ENCODE data around the gene SLC39A11.

SLC39A11 gene

GRCh38 chr17:72950242-72950931 lies 142.1 kb downstream of the SLC39A11 start:
- Histone ChIP-seq H3K27me3 (ENCODE audit: control insufficient read depth in 1 of 2, insufficient read depth in 2 of 2, low read length in 2 of 2) (no peaks in the 10 kb centered on the region), H3K9me3 (ENCODE audit: low read length) (no peaks in the 10 kb centered on the region), H3K27ac (ENCODE audit: low read depth, low read length) (no peak overlapping the region), H3K9ac (ENCODE audit: low read length) (no peak overlapping the region), H3K4me3 (ENCODE audit: low read depth in 1 of 2, low read length in 2 of 2) (no peak overlapping the region), H3K36me3 (ENCODE audit: insufficient read depth, low read length) (no peaks in the 10 kb centered on the region), H3K4me1 (ENCODE audit: insufficient read depth, low read length) (no peaks in the 10 kb centered on the region)

- H3K4me3 ChIP-seq (ENCODE audit: low read depth in 1 of 2, low read length in 2 of 2) = no peak overlapping the region
- H3K27me3 ChIP-seq (ENCODE audit: control insufficient read depth in 1 of 2, insufficient read depth in 2 of 2, low read length in 2 of 2) = no peaks in the 10 kb centered on the region
- no peaks in the 10 kb centered on the region for H3K4me1 ChIP-seq (ENCODE audit: insufficient read depth, low read length)
- H3K9me3 ChIP-seq (ENCODE audit: low read length) = no peaks in the 10 kb centered on the region
- no peak overlapping the region for H3K9ac ChIP-seq (ENCODE audit: low read length)
- H3K27ac ChIP-seq (ENCODE audit: low read depth, low read length) = no peak overlapping the region
- no peaks in the 10 kb centered on the region for H3K36me3 ChIP-seq (ENCODE audit: insufficient read depth, low read length)
These were observed 144.4 kb downstream of the SLC39A11 start for GRCh38 chr17:72948115-72948514.

GRCh38 chr17:72947475-72947874 lies 145.0 kb downstream of the SLC39A11 start:
- Histone ChIP-seq H3K36me3 (ENCODE audit: insufficient read depth, low read length) (no peaks in the 10 kb centered on the region), H3K4me1 (ENCODE audit: insufficient read depth, low read length) (no peaks in the 10 kb centered on the region), H3K9ac (ENCODE audit: low read length) (no peak overlapping the region), H3K9me3 (ENCODE audit: low read length) (no peaks in the 10 kb centered on the region), H3K4me3 (ENCODE audit: low read depth in 1 of 2, low read length in 2 of 2) (no peak overlapping the region), H3K27ac (ENCODE audit: low read depth, low read length) (no peak overlapping the region), H3K27me3 (ENCODE audit: control insufficient read depth in 1 of 2, insufficient read depth in 2 of 2, low read length in 2 of 2) (no peaks in the 10 kb centered on the region)

GRCh38 chr17:72946696-72947095 lies 145.8 kb downstream of the SLC39A11 start:
- no peaks in the 10 kb centered on the region for H3K27me3 ChIP-seq (ENCODE audit: control insufficient read depth in 1 of 2, insufficient read depth in 2 of 2, low read length in 2 of 2)
- no peak overlapping the region for H3K9ac ChIP-seq (ENCODE audit: low read length)
- H3K4me3 ChIP-seq (ENCODE audit: low read depth in 1 of 2, low read length in 2 of 2) = no peak overlapping the region
- H3K9me3 ChIP-seq (ENCODE audit: low read length) = no peaks in the 10 kb centered on the region
- no peaks in the 10 kb centered on the region for H3K36me3 ChIP-seq (ENCODE audit: insufficient read depth, low read length)
- H3K27ac ChIP-seq (ENCODE audit: low read depth, low read length) = no peak overlapping the region
- H3K4me1 ChIP-seq (ENCODE audit: insufficient read depth, low read length) = no peaks in the 10 kb centered on the region

GRCh38 chr17:72946156-72946555 lies 146.3 kb downstream of the SLC39A11 start:
- Histone ChIP-seq H3K9ac (ENCODE audit: low read length) (no peak overlapping the region), H3K27me3 (ENCODE audit: control insufficient read depth in 1 of 2, insufficient read depth in 2 of 2, low read length in 2 of 2) (no peaks in the 10 kb centered on the region), H3K27ac (ENCODE audit: low read depth, low read length) (no peak overlapping the region), H3K4me3 (ENCODE audit: low read depth in 1 of 2, low read length in 2 of 2) (no peak overlapping the region), H3K9me3 (ENCODE audit: low read length) (no peaks in the 10 kb centered on the region), H3K4me1 (ENCODE audit: insufficient read depth, low read length) (no peaks in the 10 kb centered on the region), H3K36me3 (ENCODE audit: insufficient read depth, low read length) (no peaks in the 10 kb centered on the region)

- no peak overlapping the region for H3K4me3 ChIP-seq (ENCODE audit: low read depth in 1 of 2, low read length in 2 of 2)
- H3K9ac ChIP-seq (ENCODE audit: low read length) = no peak overlapping the region
- H3K27me3 ChIP-seq (ENCODE audit: control insufficient read depth in 1 of 2, insufficient read depth in 2 of 2, low read length in 2 of 2) = no peaks in the 10 kb centered on the region
- H3K4me1 ChIP-seq (ENCODE audit: insufficient read depth, low read length) = no peaks in the 10 kb centered on the region
- no peaks in the 10 kb centered on the region for H3K9me3 ChIP-seq (ENCODE audit: low read length)
- no peaks in the 10 kb centered on the region for H3K36me3 ChIP-seq (ENCODE audit: insufficient read depth, low read length)
- no peak overlapping the region for H3K27ac ChIP-seq (ENCODE audit: low read depth, low read length)
These were observed 147.0 kb downstream of the SLC39A11 start for GRCh38 chr17:72945473-72945872.

GRCh38 chr17:72943826-72944689 lies 148.4 kb downstream of the SLC39A11 start:
- Histone ChIP-seq H3K9me3 (ENCODE audit: low read length) (no peaks in the 10 kb centered on the region), H3K27me3 (ENCODE audit: control insufficient read depth in 1 of 2, insufficient read depth in 2 of 2, low read length in 2 of 2) (no peaks in the 10 kb centered on the region), H3K4me3 (ENCODE audit: low read depth in 1 of 2, low read length in 2 of 2) (no peak overlapping the region), H3K9ac (ENCODE audit: low read length) (no peak overlapping the region), H3K36me3 (ENCODE audit: insufficient read depth, low read length) (no peaks in the 10 kb centered on the region), H3K27ac (ENCODE audit: low read depth, low read length) (no peak overlapping the region), H3K4me1 (ENCODE audit: insufficient read depth, low read length) (no peaks in the 10 kb centered on the region)

GRCh38 chr17:72942579-72942978 lies 149.9 kb downstream of the SLC39A11 start:
- H3K27ac ChIP-seq (ENCODE audit: low read depth, low read length) = no peak overlapping the region
- H3K9me3 ChIP-seq (ENCODE audit: low read length) = no peaks in the 10 kb centered on the region
- no peaks in the 10 kb centered on the region for H3K27me3 ChIP-seq (ENCODE audit: control insufficient read depth in 1 of 2, insufficient read depth in 2 of 2, low read length in 2 of 2)
- H3K9ac ChIP-seq (ENCODE audit: low read length) = no peak overlapping the region
- H3K36me3 ChIP-seq (ENCODE audit: insufficient read depth, low read length) = no peaks in the 10 kb centered on the region
- H3K4me1 ChIP-seq (ENCODE audit: insufficient read depth, low read length) = no peaks in the 10 kb centered on the region
- H3K4me3 ChIP-seq (ENCODE audit: low read depth in 1 of 2, low read length in 2 of 2) = no peak overlapping the region

- Histone ChIP-seq H3K9me3 (ENCODE audit: low read length) (no peaks in the 10 kb centered on the region), H3K27me3 (ENCODE audit: control insufficient read depth in 1 of 2, insufficient read depth in 2 of 2, low read length in 2 of 2) (no peaks in the 10 kb centered on the region), H3K27ac (ENCODE audit: low read depth, low read length) (no peak overlapping the region), H3K4me3 (ENCODE audit: low read depth in 1 of 2, low read length in 2 of 2) (no peak overlapping the region), H3K36me3 (ENCODE audit: insufficient read depth, low read length) (no peaks in the 10 kb centered on the region), H3K9ac (ENCODE audit: low read length) (no peak overlapping the region), H3K4me1 (ENCODE audit: insufficient read depth, low read length) (no peaks in the 10 kb centered on the region)
These were observed 152.0 kb downstream of the SLC39A11 start for GRCh38 chr17:72940496-72940895.

GRCh38 chr17:72938482-72938881 lies 154.0 kb downstream of the SLC39A11 start:
- H3K9me3 ChIP-seq (ENCODE audit: low read length) = no peaks in the 10 kb centered on the region
- H3K4me3 ChIP-seq (ENCODE audit: low read depth in 1 of 2, low read length in 2 of 2) = no peak overlapping the region
- H3K27me3 ChIP-seq (ENCODE audit: control insufficient read depth in 1 of 2, insufficient read depth in 2 of 2, low read length in 2 of 2) = no peaks in the 10 kb centered on the region
- no peak overlapping the region for H3K27ac ChIP-seq (ENCODE audit: low read depth, low read length)
- H3K36me3 ChIP-seq (ENCODE audit: insufficient read depth, low read length) = no peaks in the 10 kb centered on the region
- H3K4me1 ChIP-seq (ENCODE audit: insufficient read depth, low read length) = no peaks in the 10 kb centered on the region
- H3K9ac ChIP-seq (ENCODE audit: low read length) = no peak overlapping the region

GRCh38 chr17:72937707-72938106 lies 154.8 kb downstream of the SLC39A11 start:
- no peaks in the 10 kb centered on the region for H3K4me1 ChIP-seq (ENCODE audit: insufficient read depth, low read length)
- H3K4me3 ChIP-seq (ENCODE audit: low read depth in 1 of 2, low read length in 2 of 2) = no peak overlapping the region
- no peaks in the 10 kb centered on the region for H3K36me3 ChIP-seq (ENCODE audit: insufficient read depth, low read length)
- H3K27me3 ChIP-seq (ENCODE audit: control insufficient read depth in 1 of 2, insufficient read depth in 2 of 2, low read length in 2 of 2) = no peaks in the 10 kb centered on the region
- H3K9ac ChIP-seq (ENCODE audit: low read length) = no peak overlapping the region
- no peak overlapping the region for H3K27ac ChIP-seq (ENCODE audit: low read depth, low read length)
- no peaks in the 10 kb centered on the region for H3K9me3 ChIP-seq (ENCODE audit: low read length)

Data from muscle layer of colon (tissue), 2 donors.